HUDEP-2 (cell line): ENCODE data around the gene NFASC.

Source experiments
- DNase-seq, 76 experiments: peaks; one replicate each; lab custom pipeline; 2025; ENCODE audit not compliant: unreplicated experiment in 76 of 76; lab: John Stamatoyannopoulos, UW

Gene NFASC

DNA sequence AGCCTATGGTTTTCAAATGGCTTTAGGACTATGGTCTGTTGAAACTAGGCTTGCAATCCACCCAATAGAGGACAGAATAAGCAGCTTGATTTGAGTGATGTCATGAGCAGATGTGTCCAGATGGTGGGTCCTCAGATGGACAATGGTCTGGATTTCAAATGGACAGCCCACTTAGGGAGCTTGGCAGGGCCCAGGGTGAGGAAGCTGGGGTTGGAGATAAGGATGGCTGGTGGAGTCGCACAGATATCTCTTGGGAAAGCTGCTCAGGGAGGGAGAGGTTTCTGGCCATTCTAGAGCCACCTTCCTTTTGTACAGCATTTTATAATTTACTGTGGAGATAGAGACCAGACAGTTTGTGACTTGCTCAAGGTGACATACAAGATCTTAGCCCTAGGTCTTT is 55.0 kb downstream of the NFASC start:
- no peak for DNase-seq

DNA sequence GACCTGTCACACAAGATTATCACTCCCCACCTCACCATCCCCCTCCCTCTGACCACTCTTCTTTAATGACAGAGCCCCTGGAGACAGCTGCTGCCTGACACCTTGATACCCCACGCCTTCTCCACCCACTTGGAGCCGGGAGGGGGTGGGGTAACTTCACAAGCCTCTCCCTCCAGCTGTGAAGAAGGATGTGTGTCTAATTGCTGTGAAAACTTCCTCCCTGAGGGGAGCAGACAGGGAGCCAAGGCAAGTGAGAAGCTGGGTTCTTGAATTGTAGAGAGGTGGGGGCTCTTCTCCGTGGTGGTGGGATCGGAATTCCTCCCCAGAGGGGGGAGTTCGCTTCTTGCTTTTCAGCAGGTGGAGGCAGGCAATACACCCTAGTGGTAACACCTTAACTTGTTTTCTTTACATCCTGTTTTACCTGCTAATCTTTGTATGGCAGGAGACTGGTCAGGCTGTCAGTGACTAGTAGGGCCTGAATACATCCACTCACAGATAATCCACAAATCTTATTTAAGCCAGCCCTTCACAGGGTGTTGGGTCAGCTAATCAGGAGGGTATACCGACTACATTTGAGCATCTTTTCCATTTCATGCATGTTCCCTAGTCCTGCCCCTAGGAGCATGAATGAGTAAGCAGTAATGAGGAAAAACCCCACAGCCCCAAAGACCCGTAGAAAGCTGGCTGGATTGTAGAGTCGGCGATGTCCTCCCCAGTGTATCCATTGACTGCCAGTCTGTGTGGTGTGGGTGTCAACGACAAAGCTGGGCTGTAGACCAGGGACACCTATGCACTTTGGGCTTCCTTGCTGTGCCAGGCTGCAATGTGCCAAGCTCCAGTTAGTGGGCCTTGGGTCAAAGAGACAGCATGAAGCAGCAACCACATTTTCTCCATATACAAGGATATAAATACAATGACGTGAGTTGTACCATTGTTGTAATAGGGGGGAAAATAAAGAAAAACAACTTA is 57.3 kb downstream of the NFASC start:
- no peak for DNase-seq

- DNase-seq, result no peak
Observed at GRCh38 chr1:204928671-204929486, 58.2 kb downstream of the NFASC start.

DNA sequence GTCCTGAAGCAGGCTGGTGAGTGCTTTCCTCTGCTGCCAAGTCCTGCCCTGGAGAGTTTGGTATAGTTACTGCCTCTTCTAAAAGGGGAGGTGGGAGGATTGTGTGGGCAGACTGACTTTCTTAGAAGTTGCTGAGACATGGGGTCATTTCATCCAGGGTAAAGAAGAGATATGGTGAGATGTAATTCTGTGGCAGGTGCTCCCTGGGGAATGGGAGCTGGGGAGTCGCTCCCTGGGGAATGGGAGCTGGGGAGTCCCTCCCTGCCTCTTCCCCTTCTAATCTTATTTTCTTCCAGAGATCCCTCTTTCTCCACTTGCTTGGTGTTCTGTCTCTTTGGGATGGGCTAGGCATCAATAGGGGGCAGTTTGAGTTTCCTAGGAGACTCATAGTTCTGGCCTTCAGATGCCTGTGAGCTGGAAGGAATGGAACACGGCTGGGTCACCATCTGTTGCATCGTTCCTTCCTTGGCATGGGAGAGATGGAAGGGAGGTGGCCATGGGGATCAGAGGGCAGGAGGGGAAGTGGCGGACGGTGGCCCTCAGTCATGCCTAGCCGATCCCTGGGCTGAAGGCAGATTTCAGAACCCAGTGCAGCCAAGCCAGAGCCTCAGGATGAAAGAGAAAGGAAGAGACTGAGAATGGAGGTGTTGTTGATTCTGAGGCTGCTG is 59.0 kb downstream of the NFASC start:
- no peak for DNase-seq

DNA sequence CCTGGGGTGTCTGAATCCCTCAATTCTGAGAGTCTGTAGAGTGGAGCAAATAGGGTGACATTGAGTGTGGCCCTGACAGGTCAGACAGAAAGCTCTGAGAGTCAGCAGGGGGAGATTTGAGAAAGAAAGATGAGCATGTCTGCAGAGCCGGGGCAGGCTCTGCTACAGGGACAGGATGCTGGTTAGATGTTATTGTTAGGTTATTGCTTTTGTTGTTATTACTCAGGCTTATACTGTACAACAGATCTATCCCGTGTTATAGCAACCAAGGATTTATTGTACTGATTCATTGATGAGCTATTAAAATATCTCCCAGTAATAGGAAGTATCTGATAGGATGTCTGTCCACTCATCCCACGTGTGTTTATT is 59.5 kb downstream of the NFASC start:
- no peak for DNase-seq

DNA sequence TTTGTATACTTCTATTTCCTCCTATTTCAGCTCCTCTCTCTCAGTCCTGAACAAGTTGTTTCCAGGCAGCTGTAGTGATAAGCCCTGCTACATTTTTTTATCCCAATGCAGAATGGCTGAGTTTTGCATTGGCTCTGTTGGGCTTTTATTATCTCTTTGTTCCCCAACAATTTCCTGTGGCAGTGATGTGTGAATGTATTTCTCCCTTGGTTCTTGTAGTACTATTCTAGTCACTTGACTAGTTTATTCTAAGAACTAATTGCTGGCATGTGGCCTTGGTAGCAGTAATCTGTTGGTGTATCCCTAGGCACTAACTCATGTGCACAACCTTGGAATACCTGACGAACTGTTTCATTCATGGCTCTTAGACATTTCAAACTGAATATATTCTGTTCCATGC is 60.7 kb downstream of the NFASC start:
- DNase-seq, result no peak

DNA sequence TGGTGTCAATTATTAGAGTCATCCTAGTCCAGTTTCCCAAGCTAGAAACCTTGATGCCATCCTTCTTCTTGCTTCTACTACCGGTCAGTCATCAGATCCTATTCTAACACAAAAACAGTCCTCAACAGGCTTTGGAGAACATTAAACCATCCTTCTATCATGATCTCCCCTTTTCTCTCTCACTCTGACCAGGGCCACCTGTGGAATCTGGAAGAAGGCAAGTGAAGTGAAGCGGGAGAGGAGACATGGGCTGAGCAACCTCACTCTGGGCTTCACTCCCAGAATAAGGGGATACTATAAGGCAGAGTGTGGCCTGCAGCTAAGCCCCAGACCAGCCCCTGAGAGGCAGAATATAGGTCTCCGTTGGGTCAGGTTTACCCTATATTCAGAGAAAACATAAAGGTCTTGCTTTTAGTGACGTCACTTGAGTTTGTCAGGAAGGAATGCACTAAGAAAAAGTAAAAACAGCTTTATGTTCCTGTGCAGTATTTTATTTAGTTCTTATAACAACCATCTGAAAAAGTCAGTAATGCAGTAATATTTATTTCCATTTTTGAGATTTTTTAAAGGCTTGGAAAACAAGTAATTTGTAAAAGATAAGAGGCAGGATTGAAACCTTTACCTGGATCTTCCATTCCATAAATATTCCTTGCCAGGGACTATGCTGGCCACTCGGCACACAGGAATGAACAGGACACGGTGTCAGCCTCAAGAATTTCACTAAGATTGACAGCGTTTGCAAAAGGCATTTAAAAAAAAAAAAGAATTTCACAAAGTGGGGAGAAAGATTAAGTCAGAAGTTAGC is 61.3 kb downstream of the NFASC start:
- DNase-seq, result no peak

DNA sequence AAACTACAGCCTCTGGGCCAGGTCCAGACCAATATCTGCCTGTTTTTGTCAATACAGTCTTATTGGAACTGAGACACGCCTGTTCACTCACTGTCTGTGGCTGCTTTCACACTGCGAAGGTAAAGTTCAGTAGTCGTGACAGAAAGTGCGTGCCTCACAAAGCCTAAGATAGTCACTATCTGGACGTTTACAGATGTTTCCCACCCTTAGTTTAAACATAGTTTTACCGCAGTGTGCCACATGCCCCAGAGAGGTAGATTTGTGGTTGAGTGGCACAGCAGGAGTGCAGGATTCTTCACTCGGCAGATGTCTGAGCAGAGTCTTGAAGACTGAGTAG is 61.9 kb downstream of the NFASC start:
- DNase-seq, result no peak

DNA sequence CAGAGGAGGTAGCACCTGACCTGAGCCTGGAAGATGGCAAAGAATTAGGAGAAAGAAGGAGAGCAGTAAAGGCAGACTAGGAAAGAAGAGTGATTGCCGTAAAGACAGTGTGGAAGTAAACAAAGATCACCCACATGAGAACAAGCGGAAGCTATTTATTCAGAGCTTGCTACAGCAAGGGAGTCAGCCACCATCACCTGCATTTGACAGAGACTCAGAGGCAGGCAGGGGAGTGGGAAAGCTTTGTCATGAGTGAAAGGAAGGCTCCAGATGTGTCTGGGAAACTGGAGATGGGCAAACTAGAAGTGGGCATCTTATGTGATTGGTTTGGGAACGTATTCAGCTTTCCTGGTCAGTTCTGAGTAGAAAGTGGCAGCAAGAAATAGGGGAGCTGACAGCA is 64.5 kb downstream of the NFASC start:
- no peak for DNase-seq

DNA sequence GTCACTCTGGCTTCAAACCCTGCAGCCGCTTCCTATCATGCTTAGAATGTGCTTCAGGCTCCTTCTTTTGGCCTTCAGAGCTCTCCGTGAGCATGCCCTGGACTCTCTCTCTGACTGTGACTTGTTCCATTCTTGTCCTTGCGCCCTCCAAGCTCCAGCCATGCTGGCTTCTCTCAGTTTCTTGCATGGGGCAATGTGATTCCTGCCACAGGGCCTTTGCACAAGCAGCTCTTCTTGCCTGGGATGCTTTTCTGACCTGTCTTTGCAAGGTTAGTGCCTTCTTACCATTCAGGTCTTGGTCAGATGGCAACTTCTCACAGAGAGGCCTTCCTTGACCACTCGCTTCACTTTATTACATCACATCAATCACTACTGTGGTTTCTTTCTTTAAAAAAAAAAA is 66.1 kb downstream of the NFASC start:
- DNase-seq, result no peak

GRCh38 chr1:204937901-204938300 is 67.2 kb downstream of the NFASC start:
- no peak for DNase-seq

DNA sequence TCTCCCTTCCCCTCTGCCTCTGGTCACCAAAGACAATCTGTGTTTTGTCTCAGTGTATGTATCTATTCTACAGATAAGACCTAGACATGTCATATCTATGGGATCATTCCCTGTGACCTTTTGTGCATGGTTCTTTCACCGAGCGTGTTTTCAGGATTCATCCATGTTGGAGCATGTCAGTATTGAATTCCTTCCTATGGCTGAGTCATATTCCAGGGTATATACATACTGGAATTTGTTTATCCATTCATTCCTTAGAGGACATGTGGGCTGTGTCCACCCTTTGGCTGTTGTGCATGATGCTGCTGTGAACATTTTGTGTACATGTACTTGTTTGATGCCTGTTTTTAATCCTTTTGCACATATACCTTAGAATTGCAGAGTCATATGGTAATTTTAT is 69.9 kb downstream of the NFASC start:
- DNase-seq, result no peak

DNA sequence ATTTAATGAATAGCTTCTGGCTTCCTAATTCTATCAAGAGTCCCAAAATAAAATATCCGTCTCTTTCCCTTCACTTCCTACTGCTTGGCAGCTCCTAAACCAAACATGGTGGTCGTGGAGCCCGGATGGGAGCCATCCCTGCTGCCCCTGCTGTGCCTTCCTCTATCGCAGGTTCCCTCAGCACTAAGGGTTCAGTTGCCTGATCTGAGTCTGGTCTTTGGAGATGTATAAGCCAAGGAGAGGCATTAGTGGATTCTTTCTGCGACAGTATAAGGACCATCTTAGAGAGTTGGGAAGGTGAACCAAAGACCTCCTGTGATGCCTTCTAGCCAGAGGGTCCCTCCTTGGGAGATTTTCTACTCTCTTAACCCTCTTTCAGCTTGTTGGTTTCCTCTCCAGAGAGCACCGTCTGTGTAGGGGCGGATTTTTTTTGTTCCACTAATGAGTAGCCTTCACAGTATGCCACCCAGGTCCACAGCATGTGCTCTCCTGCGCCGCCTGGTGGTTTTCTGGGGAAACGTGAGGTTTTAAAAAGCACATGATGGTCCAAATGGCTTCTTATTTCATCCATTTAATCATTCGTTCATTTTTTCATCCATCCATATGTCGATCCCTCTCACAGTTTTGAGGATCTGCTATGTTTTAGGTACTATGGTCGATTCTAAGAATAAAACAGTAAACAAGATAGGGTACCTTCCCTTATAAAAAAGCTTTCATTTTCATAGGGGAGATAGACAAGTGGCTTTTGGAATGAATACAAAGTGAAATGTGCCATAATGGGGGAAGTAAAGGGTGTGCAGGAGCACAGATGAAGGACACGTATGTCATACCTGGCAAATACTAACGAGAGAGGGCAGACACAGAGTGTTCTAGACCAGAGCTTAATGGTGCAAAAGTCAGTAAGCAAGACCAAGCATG is 71.0 kb downstream of the NFASC start:
- DNase-seq, result peak in 56 of 76 experiments; percentile 2 to 70 (median 28)

DNA sequence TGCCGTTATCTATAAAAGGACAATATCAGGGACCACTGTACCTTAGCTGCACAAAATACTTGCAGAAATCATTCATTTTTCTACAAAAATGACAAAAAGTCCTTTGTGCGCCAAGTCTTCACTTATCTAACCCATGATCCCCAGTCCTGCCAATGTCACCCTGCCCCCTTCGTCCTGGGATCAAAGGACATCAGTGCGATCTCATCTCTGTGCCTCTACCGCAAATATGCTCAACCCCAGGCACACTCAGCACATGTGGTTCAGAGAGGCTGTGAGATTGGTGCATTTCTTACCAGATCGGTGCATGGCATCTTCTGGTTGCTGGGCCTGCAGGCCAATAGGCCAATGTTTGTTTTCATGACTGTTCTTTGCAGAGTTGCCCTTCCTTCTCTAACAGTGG is 72.8 kb downstream of the NFASC start:
- DNase-seq, result no peak

DNA sequence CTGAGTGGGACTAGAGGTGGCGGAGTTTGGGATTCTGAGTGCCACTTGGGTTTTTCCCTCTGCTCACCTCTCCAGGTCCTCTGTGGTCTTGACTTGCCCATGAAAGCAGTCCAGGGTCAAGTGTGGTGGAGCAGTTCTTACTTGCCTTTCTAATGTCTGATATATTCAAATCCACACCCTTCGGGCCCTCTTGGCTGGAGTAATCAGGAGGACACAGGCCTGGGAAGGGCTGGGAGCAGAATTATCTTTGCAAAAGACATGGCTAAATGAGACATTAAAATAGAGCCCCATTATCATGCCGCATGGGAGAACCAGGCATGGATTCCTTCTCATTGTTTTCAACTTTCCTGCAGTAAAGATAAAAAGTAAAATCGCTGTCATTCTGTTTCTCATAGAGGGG is 74.0 kb downstream of the NFASC start:
- DNase-seq, result no peak

- no peak for DNase-seq
Observed at GRCh38 chr1:204945565-204945977, 74.9 kb downstream of the NFASC start.

GRCh38 chr1:204946640-204947039 is 76.0 kb downstream of the NFASC start:
- DNase-seq, result no peak

- DNase-seq, result no peak
Observed at GRCh38 chr1:204947338-204947737, 76.7 kb downstream of the NFASC start.

DNA sequence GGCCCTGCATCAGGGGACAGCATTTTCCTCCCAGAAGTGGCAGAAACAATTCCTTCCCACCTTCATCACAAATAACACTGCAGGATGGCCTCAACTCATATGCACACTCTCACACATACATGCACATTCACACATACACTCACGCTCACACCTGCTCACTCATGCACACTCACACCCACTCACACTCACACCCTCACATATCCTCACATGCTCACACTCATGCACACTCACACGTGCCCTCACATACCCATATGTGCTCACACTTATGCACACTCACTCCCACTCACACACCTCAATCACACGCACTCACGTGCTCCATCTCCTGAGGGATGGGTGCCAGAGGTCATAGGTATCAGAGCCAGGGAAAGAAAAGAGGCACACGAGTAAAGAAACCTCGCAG is 77.1 kb downstream of the NFASC start:
- DNase-seq, result no peak
